HG03095 (cell line): ENCODE results near the gene TBC1D21.
"Not testable (repeated sequence)": the region's sequence is repeated elsewhere in the genome, so short reads cannot be mapped to it uniquely, and the experiment has no call there.

Experiments used
- ATAC-seq: cut with Tn5 transposase; IDR thresholded peaks from one replicate; pipeline ENCODE4 v1.9.1; 2021; ENCODE audit warnings: moderate library complexity; ENCODE audit not compliant: unreplicated experiment

Gene TBC1D21

DNA sequence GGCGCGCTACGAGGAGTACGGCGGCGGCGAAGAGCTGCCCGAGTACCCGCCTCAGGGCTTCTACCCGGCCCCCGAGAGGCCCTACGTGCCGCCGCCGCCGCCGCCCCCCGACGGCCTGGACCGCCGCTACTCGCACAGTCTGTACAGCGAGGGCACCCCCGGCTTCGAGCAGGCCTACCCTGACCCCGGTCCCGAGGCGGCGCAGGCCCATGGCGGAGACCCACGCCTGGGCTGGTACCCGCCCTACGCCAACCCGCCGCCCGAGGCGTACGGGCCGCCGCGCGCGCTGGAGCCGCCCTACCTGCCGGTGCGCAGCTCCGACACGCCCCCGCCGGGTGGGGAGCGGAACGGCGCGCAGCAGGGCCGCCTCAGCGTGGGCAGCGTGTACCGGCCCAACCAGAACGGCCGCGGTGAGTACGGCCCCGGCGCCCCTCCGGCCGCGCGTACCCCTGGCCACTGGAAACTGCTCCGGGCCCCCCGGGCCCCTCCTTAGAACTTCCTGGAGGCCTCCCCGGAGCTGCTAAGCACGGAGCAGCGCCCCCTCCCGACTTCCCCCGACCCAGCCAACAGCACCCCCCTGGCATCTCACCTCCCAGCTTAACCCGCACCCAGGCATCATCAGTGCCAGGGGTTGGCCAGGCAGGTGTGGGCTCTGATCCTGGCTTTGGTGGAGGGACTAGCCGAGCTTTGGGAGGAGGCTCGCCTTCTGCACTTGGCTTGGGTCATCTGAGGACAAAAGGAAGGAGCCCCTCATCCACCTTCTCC, 54.3 kb downstream of the TBC1D21 start:
- ATAC-seq: no peak

DNA sequence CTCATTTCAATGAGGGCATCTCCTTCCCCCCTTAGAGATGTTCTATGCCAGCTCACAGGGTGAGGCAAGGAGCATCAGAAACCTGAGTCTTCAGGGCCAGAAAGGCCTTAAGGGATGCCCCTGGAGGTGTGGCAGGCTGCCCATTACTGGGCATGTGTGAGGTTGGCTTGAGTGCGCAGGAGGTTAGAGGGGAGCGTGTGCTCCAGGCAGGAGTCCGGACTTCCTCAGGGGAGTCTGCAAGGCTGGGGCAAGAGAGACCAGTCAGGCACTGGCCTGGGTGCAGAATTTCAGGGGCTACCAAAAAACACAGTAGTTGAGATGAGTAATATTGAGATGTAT, 54.8 kb downstream of the TBC1D21 start:
- no peak for ATAC-seq

DNA sequence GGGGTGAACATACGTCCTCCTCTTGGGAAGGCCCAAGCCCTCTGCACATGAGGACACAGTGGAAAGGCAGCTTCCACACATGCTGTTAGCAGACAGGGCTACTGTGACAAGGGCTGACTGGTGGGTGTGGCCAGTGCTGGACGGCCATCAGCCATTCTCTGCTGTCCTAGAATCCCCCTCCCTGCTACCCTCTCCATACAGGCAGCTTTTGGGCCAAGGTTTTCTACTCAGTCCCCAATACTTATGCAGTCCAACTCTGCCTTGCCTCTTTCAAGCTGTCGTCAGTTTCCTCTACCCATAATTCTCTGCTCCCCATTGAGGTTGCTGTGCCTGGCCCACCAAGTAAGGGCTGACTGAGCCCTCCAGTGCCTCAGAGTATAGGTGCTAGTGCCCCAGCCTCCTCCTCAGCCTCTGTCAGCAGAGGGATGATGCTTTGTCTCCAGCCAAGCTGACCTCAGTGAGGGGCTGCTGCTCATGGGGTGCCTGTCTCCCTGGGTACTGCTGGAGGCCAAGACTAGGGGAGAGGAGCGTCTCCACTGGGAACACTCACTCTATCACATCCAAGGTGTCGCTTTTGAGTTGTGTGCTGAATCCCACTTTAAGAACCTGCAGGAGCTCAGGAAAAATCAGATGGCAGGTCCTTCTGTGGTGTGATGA, 55.7 kb downstream of the TBC1D21 start:
- ATAC-seq: no peak

DNA sequence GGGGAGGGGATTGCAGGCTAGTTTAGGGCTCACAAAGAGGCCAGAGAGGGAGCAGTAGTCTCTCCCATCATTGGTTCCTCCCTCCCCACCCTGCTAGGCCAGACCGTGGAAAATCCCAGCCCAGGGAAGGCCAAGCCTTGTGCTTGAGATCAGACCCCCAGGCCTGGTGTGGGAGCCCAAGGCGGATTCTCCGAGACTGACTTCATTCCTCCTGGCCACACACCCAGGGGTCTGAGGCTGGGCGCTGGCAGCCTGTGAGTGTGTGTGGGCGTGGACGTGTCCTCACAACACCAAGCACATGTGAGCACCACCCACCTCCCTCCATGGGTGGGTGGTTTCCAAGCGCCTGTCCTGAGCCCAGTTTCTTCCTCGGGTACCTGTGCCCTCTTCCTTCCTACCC, 57.0 kb downstream of the TBC1D21 start:
- no peak for ATAC-seq

DNA sequence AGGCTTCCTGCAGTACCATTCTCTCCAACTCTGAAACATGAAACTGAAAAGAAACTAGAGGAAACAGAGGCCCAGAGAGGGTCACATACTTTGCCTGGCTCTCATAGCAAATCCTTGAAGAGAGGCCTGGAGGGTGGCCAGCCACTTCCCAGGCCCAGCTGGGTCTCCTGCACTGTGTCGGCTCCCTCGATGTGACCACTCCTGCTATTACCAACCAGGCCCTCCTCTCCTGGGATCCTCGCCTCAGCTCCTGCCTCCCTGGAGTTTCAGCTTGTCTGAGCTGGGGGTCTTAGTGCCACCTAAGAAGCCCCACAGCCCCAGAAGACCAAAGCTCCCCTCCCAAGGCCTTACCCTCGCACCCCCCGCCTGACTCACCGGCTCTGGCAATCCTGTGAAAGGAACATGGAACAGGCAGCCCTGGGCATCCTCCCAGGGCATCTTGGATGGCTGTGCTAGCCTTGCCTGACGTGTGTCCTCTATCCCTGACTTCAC, 57.5 kb downstream of the TBC1D21 start:
- no peak for ATAC-seq

DNA sequence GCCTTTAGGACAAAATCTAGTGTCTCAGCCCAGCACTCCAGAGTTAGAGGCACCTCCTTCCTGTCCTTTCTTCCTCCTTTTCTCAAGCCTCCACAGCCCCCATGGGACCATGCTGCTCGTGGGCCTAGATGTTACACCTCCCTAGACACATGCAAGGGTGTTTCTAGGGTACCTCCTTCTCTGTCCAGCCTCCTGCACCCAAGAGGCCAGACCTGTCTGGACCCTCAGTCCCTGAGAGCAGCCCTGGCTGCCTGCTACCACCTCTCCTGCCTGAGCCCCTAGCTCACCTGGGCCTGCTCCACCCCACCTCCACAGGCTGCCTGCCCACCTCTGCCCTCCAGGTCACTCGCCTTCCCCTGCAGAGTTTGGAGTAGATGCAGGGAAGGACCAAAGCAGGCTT, 58.1 kb downstream of the TBC1D21 start:
- ATAC-seq: no peak

DNA sequence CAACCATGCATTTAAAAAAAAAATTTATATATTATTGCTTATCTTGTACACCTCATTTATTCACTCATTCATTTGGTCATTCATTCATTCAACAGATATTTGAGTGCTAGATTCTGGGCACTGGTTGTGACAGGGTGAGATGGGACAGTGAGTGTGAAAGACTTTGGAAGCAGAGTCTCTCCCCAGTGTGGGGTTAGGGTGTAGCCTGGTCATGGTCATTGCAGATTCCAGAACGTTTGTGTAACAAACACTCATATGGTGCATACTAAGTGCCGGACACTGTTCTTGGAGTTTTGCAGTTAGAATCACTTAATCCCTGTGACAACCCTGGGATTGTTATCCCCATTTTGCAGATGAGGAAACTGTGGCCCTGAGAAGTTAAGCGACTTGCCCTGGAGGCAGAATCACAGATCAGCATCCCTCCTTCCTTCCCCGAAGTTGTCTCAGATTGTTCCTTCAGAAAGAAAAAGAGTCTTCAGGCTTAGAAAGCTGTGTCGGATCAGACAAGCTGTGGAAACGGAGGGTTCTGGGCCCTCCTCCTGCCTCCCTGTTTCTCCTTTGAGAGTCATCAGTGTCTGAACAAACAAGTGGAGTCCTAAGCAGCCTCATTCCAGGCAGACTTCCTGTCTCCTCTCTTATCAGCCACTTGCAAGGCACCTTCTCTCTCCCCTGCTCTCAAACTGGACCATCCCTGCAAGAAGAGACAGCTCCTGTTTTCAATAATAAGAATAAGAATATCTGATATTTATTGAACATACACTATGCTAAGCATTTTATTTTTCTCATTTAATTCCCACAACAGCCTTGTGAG, 59.2 kb downstream of the TBC1D21 start:
- ATAC-seq: no peak

DNA sequence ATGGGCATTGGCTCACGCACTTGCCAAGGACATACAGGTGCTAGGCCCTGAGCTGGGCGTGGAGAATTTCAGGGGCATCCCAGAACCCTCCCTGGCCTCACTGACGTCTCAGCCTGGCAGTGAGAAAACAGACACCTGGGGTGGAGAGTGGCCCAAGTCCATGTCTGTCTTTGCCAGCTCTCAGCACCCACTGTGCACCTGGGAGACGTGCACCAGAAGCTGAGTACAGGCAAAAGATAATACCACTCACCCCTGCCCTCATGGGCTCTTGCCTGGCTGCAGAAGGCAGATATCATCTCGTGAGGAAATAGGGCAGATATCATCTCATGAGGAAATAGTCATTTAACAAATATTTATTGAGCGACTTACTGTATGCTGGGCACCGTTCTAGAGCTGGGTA, 60.9 kb downstream of the TBC1D21 start:
- ATAC-seq: no peak

DNA sequence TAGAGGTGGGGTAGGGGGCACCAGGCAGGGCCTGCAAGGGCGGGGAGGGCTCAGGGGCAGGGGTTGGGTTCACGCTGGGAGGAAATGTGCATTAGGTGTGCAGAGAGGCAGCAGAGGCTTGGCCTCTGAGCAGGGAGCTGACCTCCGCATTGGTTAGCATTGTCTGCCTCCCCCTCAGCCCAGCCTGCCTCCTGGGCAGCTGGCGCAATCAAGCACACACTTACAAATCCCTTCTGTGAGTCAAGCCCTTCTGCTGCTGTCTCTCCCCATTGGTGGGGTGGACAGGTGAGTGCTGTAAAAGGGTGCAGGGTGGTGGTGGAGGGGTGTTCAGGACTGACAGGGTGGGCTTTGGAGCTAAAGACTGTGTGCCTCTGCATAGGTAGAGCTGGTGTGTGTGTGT, 62.2 kb downstream of the TBC1D21 start:
- no peak for ATAC-seq

DNA sequence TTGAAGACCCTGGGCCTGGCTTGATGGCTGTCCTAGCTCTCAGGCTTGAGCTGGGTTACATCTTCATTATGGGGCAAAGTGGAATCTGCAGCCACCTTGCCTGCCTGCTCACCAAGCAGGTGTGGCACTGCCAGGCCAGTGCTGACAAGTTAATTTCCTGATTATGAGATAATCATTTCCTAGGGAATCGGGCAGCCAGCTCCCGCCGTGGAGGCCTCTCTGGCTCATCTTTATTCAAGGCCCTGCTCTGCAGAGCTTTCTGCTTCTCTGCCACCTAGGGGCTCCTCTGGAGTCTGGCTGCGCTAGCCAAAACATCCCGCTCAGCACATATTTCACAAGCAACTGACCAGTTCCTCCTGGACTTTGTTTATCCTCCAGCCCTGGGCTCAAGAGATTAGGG, 62.8 kb downstream of the TBC1D21 start:
- no peak for ATAC-seq

DNA sequence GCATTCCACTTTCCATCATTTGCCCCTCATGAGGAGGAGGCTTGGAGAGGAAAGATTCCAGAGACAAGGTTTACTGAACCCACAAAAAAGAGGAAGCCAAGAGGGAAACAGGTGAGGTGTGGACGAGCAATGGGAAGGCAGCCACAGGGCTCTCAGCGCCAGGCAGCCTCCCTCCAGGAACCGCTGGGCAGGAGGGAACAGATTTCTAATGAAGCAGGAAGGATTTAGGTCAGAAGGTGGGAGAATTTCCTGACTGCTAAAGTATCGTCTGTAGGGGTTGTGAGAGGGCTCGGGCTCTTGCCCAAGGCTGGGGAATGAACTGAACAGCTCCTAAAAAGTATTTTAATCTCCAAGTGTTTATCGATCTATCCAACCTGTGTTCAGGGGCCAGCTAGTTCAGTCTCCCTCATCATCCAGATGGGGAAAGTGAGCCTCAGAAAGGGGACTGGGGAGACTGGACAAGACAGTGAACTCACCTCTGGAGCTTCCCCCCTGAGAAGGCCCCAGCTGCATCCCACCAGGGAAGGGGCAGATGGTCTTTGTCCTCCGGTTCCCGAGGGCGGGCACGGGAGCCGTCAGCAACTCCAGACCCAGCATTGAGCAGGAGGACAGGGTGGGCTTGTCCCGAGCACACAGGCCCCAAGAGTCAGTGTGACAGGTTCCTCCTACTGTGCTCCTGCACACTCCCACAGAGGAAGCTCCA, 63.4 kb downstream of the TBC1D21 start:
- no peak for ATAC-seq

DNA sequence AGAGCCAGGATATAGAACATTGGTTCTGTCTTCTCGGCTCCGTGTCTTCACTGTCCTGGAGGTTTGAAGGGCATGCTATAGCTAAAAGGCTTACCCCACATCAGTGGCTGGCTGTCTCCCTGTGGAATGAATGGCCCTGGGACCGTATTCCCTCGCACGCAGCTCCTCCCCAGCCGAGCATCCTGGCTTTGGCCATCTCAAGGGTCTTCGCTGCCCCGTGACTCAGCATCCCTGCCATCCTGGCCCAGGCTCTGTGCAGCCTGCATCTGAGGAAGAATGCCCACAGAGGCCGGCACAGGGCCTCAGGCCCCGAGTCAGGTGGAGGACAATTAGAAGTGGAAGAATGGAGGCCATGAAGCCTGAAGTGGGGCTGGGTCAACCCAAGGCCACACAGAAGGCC, 63.9 kb downstream of the TBC1D21 start:
- ATAC-seq: no peak

DNA sequence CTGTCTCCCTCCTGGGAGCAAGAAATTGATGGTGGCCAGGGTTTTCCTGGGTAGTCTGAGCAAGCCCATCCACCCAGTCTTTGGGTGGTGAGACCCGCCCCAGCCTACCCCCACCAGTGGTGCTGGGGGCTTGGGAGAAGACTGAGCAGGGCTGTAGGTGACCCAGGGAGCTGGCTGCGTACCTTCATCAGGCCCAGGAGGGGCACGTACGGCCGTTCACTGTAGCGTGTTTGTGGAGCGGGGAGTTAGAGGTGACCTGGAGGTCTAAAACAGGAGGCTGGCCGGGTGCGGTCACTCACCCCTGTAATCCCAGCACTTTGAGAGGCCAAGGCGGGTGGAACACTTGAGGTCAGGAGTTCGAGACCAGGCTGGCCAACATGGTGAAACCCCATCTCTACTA, 64.4 kb downstream of the TBC1D21 start:
- ATAC-seq: no peak

DNA sequence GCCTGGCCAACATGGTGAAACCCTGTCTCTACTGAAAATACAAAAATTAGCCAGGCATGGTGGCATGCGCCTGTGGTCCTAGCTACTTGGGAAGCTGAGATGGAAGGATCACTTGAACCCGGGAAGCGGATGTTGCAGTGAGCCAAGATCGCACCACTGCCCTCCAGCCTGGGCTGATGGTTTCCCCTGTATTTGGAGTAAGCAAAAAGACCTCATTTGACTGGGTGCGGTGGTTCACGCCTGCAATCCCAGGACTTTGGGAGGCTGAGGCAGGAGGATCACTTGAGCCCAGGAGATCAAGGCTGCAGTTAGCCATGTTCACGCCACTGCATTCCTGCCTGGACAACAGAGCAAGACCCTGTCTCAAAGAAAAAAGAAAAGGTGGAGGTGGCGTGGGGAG, 65.2 kb downstream of the TBC1D21 start:
- ATAC-seq: not testable (repeated sequence)
